ENCODE measurements around the gene PDE3A.
"Not testable (repeated sequence)": the region's sequence is repeated elsewhere in the genome, so short reads cannot be mapped to it uniquely, and the experiment has no call there.

Gene PDE3A

GRCh38 chr12:20596061-20596460 lies 227.7 kb downstream of the PDE3A start:
- no peak for DNase-seq (ENCODE audit: low read depth in 2 of 3, low spot score in 2 of 3)

- DNase-seq (ENCODE audit: low read depth in 2 of 3, low spot score in 2 of 3): no peak
These were observed 231.4 kb downstream of the PDE3A start for GRCh38 chr12:20599757-20600156.

- no peak for DNase-seq (ENCODE audit: low read depth in 2 of 3, low spot score in 2 of 3)
These were observed 233.4 kb downstream of the PDE3A start for GRCh38 chr12:20601668-20602280.

- DNase-seq (ENCODE audit: low read depth in 2 of 3, low spot score in 2 of 3): no peak
These were observed 234.5 kb downstream of the PDE3A start for GRCh38 chr12:20602641-20603391.

GRCh38 chr12:20604408-20605067 lies 236.2 kb downstream of the PDE3A start:
- no peak for DNase-seq (ENCODE audit: low read depth in 2 of 3, low spot score in 2 of 3)

- not testable (repeated sequence) for DNase-seq (ENCODE audit: low read depth in 2 of 3, low spot score in 2 of 3)
These were observed 246.7 kb downstream of the PDE3A start for GRCh38 chr12:20615020-20615419.

GRCh38 chr12:20616093-20616492 lies 247.8 kb downstream of the PDE3A start:
- no peak for DNase-seq (ENCODE audit: low read depth in 2 of 3, low spot score in 2 of 3)

GRCh38 chr12:20620261-20620660 lies 251.9 kb downstream of the PDE3A start:
- no peak for DNase-seq (ENCODE audit: low read depth in 2 of 3, low spot score in 2 of 3)

- no peak for DNase-seq (ENCODE audit: low read depth in 2 of 3, low spot score in 2 of 3)
These were observed 256.4 kb downstream of the PDE3A start for GRCh38 chr12:20624718-20625117.

GRCh38 chr12:20625531-20625930 lies 257.2 kb downstream of the PDE3A start:
- DNase-seq (ENCODE audit: low read depth in 2 of 3, low spot score in 2 of 3): no peak

- no peak for DNase-seq (ENCODE audit: low read depth in 2 of 3, low spot score in 2 of 3)
These were observed 258.8 kb downstream of the PDE3A start for GRCh38 chr12:20627001-20627588.

GRCh38 chr12:20628226-20628787 lies 260.0 kb downstream of the PDE3A start:
- no peak for DNase-seq (ENCODE audit: low read depth in 2 of 3, low spot score in 2 of 3)

- no peak for DNase-seq (ENCODE audit: low read depth in 2 of 3, low spot score in 2 of 3)
These were observed 260.7 kb downstream of the PDE3A start for GRCh38 chr12:20628999-20629398.

GRCh38 chr12:20629414-20630156 lies 261.2 kb downstream of the PDE3A start:
- DNase-seq (ENCODE audit: low read depth in 2 of 3, low spot score in 2 of 3): no peak

- DNase-seq (ENCODE audit: low read depth in 2 of 3, low spot score in 2 of 3): no peak
These were observed 263.4 kb downstream of the PDE3A start for GRCh38 chr12:20631711-20632110.

GRCh38 chr12:20641106-20641505 lies 272.8 kb downstream of the PDE3A start:
- DNase-seq (ENCODE audit: low read depth in 2 of 3, low spot score in 2 of 3): no peak

- DNase-seq (ENCODE audit: low read depth in 2 of 3, low spot score in 2 of 3): no peak
These were observed 275.5 kb downstream of the PDE3A start for GRCh38 chr12:20643822-20644221.

- no peak for DNase-seq (ENCODE audit: low read depth in 2 of 3, low spot score in 2 of 3)
These were observed 278.0 kb downstream of the PDE3A start for GRCh38 chr12:20646239-20646827.

GRCh38 chr12:20653871-20654270 lies 285.5 kb downstream of the PDE3A start:
- DNase-seq (ENCODE audit: low read depth in 2 of 3, low spot score in 2 of 3): no peak

- DNase-seq (ENCODE audit: low read depth in 2 of 3, low spot score in 2 of 3): no peak
These were observed 288.3 kb downstream of the PDE3A start for GRCh38 chr12:20656600-20656999.

- DNase-seq (ENCODE audit: low read depth in 2 of 3, low spot score in 2 of 3): no peak
These were observed 289.2 kb downstream of the PDE3A start for GRCh38 chr12:20657496-20657895.

Measured in activated CD8-positive, alpha-beta memory T cell treated with anti-CD3 and anti-CD28 coated beads for 48 hours (primary cell).